Anterior cingulate cortex (tissue), 58 donors: ENCODE data around the gene ABCE1.

ENCODE experiments used
- DNase-seq, 58 donors: peaks; one replicate each; lab custom pipeline; 2025; lab: John Stamatoyannopoulos, UW

Gene ABCE1

DNA sequence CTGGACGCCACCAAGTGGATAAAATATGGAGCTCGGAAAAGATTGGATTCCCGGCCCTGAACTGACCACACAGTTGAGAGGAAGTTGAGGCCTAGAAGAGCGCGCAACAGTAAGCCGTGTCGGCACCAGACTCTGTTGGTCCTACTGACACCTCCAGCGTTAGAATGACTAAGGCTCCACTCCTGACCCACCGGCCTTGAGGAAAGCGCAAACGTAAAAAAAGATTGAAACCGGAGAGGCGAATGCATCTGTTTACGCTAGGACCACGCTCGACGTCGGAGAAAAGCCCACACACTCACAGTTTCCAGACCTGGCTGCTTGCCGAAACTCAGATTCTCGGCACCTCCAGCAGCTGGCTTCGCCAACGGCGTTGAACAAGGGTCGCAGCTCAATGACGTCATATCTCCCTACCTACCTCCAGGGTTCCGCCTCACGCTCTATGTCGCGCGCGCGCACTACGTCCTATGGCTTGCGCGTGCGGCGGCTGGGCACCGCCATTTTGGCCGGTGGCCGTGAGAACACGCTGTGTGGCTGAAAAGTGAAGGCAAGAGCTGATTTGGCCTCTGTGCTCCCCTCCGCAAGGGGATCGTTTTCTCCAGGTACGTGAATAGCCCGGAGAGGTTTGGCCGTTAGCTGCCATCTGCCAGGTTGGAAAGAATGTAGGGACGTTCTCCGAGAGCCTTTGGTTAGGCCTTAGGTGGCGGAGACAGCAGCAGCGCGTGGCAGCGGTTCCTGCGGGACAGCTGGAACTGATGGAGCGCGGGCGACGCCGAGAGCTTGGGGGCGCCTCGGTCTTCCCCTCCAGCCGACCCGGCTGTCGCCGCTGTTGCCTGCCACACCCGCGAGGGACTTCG, at the start of gene ABCE1, which contains the start of gene ANAPC10:
Gene ABCE1, plus strand, starts transcription at position 491 of the 854 bp plus-strand sequence. CDS start 6,102 bp downstream, outside the sequence.
Gene ANAPC10, minus strand, starts transcription at position 376 of the 854 bp plus-strand sequence. CDS start 2,097 bp downstream, outside the sequence.
- peak; percentile 52 to 95 (median 88) for DNase-seq

DNA sequence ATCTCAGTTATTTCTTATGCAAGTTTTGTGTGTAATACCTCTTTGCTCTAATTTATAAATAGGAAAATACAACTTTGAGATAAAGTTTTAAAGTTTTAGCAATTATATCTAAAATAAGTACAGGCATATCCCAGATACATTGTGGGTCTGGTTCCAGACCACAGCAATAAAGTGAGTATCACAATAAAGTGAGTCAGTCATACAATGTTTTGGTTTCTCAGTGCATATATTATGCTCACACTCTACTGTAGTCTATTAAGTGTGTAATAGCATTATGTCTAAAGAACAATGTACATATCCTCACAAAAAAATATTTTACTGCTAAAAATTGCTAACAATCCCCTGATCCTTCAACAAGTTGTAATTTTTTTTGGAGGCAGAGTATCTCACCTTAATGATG, 49.3 kb upstream of the ABCE1 start:
- no peak for DNase-seq

DNA sequence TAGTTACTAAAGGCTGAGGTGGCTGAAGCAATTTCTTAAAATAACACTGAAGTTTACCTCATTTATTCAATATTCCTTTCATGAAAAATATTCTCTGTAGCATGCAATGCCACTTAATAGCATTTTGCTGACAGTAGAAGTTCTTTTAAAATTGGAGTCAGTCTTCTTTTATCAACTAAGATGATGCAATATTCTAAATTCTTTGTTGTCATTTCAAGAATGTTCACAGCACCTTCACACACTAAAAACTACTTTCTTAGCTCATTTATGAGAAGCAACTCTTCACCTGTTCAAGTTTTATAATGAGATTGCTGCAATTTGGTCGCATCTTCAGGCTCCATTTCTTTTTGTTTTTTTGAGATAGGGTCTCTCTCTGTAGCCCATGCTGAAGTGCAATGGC, 48.9 kb upstream of the ABCE1 start:
- DNase-seq = no peak

DNA sequence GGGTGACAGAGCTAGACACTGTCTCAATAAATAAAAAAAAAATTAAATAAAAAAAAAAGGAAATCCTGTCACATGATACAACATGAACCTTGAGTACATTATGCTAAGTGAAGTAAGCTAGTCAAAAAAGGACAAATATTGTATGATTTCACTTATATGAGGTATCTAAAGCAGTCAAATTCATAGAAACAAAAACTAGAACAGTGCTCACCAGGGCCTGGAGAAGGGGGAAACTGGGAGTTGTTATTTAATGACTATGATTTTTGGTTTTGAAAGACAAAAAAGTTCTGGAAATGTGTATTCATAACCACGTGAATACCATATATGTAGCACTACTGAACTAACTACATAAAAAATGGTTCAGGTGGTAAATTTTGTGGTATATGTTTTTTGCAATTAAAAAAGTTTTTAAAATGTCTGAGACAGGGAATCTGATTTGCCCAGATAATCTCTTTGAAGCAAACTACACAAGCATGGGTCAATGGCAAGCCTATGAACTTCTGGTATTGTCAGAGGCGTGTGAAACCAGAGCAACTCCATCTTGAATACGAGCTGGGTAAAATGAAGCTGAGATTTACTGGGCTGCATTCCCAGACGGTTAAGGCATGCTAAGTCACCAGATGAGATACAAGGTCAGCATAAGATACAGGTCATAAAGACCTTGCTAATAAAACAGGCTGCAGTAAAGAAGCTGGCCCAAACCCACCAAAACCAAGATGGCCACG, 42.4 kb upstream of the ABCE1 start:
- no peak for DNase-seq

DNA sequence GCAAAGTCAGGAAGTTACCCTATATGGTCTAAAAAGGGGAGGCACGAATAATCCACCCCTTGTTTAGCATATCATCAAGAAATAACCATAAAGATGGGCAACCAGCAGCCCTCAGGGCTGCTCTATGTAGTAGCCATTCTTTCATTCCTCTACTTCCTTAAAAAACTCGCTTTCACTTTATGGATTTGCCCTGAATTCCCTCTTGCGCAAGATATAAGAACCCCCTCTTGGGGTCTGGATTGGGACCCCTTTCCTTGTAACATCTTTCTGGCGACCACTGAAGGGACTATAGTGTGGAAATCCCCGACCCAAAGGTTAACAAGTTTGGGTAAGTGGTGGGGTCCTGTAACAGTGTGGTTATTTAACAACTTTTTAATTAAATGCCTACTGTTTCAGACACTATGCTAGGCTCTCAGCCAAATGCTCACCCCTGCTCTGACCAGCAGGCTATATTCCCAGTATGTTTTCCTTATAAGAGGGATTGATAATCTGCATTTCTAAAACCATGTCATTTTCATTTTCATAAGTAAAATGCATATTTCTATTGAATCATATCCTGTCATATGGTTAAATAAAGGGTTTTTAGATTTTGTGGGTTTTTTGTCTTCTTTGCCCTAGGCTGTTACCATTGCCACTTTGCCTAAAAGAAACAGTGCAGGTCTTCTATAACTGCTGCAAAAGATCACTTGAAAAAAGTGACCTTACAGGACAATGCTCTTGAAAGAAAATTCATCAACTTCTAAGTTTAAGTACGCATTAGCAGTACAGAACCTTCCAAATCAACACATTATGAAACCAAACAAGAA, 41.6 kb upstream of the ABCE1 start:
- DNase-seq = no peak

DNA sequence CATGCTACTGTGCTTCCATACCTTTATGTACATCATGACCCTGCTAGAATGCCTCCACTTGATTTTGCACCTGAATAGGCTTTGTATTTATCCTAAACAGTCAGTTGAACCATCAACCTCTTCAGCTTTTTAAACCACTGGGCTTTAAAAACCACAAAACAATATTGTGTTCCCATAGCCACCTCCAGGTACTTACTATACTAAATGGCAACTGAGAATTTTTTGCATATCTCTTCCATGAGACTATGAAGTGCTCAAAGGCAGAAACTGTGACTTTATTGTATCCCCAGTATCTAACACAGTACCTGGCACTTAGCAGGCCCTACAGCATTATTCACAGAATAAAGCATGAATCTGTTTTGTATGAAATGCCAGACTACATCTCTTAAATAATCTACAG, 39.9 kb upstream of the ABCE1 start:
- no peak for DNase-seq

DNA sequence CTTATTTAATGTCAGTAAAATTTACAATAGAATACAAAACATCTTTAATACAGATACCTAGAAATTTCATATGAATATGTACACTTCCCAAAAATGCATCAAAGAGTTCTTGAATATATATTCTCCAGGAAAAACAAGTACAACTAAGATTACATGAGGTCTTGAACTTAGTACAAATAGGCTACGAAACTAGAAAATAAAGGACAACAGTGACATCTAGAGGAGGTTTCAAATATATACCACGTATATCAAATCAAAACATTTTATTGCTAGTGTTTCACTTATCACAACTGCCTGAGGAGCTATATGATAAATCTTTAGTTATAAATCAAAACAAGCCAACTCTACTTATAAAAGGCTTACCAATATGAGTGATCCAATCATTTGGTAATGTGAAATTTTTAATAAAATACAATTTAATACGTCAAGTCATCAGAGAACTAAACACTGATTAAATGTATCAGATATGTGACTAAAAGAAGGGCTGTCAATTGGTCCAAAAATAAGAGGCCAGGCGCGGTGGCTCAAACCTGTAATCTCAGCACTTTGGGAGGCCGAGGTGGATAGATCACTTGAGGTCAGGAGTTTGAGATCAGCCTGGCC, 36.7 kb upstream of the ABCE1 start:
- DNase-seq = peak in 1 of 58 donors; percentile 37

DNA sequence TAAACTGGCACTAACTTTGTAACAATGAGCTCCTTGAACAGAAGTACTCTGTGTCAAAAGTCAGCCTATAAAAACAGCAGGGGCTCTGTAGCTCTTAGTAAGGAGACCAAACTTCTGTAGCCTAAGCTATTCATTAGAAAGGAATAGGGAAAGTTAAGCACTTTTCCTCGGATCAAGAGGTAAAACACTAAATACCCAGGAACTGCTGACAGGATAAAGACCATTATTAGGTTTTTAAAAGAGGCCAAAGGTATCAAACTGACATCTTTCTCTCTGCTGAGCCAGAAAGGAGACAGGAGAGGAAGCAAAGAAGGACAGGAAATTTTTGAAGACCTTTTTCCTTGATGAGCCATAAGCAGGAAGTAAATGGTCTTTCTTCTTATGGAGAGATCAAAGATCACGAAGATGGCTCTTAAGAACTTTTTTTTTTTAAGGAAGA, 32.0 kb upstream of the ABCE1 start:
- no peak for DNase-seq

DNA sequence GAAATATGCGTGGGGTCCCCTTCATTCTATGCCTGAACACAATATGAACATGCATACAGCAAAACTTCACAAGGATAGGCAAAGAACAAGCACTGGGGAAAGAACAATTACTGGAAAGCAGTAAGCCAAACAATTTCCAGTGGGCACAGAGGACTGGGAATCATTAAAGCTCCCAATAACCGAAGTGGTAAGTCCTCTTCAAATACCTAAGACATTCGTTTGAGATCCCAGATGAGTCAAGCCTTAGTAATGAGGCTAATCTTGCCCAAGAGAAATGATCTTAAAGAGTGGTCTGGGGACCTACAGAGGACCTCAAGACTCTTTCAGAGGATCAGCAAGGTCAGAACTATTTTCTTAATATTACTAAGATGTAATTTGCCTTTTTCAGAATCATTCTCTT, 28.8 kb upstream of the ABCE1 start:
- no peak for DNase-seq

DNA sequence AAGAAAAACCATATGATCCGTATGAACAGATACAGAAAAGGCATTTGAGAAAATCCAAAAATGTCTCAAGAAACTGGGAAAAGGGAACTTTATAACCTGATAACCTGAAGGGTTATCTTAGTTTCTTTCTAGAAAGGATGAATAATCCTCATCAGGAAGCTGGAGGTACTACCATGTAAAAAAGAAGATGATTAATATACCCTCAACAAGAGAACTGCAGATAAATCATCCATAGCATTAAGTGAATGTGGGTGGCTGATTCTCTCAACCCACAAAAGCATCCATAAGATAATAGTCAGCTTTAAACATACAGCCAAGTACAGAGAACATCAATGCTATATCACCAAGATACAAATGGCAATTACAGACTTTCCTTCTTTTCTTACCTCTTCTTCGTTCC, 26.6 kb upstream of the ABCE1 start:
- DNase-seq = no peak

DNA sequence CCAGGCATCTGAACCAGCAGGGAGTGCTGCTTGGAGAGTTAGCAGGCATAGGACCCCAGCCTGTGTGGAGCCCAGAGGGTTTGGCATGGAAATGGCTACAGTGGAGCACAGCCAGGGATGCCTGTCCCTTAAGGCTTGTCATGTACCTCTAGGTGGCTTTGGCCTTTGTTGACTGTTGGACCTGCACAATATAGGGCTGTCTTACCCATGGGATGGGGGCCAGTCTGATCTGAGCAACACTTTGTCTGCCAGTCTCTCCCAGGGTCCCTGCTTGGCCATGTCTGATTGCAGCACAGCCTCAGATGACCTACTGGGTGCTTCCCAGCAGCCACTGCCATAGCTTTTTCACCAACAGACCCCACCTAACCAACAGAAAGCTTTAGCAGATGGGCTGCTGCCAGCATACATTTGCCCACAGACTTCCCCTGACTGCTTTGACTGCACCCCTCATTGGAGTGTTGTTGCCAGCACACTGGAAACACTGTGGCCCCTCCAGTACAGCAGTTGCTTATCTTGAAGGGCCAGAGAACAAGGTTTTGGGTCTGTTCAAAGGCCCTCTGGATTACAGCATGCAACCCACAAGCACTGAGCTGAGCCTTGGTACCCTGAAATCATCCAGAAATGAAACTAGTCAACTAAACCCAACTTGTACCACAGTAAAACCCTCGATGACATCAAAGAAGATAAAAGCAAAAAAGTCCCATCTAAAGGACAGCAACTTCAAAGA, 22.2 kb upstream of the ABCE1 start:
- DNase-seq = no peak

DNA sequence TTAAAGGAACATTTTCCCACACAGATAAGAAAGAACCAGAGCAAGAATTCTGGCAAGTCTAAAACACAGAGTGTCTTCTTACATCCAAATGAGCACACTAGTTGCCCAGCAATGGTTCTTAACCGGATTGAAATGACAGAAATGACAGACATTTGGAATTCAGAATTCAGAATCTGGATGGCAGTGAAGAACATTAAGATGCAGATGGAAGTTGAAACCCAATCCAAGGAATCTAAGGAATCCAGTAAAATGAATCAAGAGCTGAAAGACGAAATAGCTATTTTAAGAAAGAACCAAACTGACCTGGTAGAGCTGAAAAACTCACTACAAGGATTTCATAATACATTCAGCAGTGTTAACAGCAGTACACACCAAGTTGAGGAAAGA, 21.6 kb upstream of the ABCE1 start:
- DNase-seq = no peak

DNA sequence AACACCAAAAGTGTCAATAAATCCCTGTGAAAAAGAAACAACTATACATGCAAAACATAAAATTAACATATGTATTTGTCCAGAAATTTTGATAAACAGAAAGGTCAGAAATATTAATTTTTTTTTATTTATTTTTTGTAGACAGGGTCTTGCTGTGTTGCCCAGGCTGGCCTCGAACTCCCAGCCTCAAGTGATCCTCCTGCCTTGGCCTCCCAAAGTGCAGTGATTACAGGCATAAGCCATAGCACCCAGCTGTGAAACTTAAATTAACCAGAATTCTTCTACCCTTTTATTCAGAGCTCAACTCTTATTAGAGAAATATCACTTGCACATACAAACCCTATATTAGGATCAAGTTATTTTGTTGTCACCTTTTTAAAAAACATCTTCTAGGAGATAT, 16.4 kb upstream of the ABCE1 start:
- DNase-seq = no peak

DNA sequence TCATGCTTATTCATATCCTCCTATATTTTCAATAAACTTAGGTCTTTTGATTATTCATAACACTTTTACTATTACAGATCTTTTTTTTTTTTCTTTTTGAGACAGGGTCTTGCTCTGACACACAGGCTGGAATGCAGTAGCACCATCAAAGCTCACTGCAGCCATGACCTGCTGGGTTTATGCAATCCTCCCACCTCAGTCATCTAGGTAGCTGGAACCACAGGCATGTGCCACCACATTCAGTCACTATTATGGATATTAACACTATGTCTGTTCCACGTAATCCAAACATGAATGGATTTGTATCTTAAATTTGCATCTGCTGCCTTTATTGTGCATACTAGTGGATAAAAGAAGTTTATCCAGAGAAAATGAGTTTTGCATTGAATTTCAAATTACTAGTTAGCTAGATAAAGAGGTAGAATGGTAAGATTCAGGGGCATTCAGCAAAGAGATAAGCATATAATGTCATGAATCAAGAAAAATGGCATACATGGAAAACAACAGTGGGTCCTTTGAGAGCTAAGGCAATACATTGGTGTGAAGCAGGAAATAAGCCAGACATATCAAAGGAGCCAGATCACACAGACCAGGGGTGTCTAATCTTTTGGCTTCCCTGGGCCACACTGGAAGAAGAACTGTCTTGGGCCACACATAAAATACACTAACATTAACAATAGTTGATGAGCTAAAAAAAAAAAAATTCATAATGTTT, 14.1 kb upstream of the ABCE1 start:
- no peak for DNase-seq

DNA sequence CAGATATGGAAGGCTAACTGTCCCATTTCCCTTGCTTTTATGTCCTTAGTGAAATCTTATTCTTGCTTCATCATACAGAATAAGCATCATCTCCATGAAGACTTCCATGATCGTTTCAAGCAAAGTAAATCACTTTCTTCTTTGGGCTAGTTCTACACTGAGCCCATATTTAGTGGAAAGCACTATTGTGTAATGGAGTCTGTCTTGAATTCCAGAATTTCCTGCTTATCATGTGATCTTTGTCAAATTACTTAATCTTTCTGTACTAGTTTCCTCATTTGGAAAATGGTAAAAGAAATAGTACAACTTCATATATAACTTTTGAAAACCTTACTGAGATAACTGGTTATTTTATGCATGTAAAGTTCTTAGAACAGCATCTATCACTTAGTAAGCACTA, 7.7 kb upstream of the ABCE1 start:
- DNase-seq = no peak

DNA sequence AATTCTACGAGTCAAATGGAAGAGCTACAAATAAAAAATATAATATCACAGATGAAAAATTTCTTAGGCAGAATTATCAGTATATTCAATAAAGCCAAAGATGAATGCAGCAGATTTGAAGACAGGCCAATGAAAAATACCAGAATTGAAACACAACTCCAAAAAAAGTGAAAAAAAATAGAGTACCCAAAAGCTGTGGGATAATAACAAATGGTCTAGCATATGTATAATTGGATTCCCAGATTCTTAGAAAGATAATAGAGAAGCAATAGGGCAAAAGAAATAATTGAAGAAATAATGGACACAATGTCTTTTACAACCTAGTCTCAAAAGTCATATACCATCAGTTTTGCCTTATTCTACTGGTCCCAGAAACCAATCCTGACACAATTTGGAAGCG, 4.5 kb upstream of the ABCE1 start:
- DNase-seq = no peak

DNA sequence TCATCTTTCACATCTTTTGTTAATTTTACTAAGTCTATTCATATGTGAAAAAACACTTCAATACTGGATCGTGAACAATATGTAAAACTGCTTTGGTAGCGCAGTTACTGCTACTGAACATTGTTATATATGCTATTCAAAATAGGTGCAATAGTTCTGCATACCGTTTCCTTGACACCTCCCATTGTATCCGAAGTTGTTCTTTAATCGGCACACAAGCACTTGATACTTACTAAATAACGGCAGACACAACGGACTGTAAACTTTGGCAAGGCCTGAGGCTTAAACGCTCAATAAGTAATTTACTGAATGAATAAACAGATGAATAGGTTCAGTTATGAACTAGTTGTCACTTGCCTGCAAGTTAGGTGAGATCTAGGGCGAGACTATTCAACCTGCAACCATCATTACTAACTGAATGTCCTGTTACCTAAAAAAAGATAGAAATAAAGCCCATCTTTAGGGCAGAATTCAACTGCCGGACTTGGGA, 735 bp upstream of the ABCE1 start:
- peak in 1 of 58 donors; percentile 36 for DNase-seq

DNA sequence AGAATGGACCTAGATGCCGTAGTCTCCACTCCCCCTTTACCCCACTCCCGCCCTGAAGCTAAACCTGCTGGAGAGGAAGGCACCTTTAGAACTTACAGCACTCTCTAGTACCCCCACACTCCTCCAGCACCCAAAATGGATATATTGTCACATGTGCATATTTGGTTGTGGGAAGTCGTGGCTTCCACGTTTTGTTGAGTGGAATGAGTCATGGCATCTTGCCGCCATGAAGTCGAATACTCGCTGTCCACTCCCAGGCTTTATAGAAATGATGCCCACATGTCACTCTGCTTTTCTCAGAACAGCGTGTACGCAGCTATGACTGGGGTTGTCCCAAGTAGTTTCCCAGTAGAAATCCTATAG, 545 bp downstream of the ABCE1 start:
- peak in 21 of 58 donors; percentile 8 to 76 (median 42) for DNase-seq

DNA sequence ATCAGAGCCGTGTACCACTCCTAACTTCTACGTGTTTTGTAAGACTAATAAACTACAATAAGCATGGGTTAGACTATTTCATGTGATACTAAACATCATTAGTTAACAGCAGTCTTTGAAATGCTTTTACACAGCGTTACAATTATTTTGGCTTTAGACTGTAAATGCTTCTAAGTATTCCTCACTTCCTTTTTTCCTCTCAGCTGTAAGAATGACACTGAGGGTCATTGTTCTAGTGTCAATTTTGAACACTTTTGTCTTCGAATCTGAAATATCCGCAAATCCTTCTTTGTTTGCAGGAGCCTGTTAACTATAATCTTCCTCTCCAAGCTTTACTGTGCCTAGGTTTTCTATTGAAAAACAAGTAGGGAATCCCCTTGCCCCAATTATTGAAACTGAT, 1.5 kb downstream of the ABCE1 start:
- no peak for DNase-seq
